Measurements from ENCODE around the gene FGF23.

DNA sequence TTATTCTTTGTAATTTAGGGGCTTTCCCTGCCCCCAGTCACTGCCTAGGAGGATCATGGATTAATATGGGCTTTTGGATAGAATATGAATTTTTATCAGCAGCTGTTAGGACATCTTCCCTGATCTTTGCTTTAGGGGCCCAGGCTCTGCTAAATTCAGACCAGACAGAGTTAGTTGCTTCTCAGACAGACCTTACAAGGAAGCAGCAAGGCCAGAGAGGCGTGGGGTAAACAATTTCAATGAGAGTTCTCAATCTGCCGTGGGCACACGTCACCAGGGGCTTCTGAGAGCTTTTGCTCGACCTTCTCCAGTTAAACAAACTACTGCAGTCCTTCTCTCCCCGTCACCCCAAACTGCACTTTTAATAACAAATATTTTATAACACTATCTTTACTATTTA lies 38.4 kb upstream of the FGF23 start:
- TF ChIP-seq, protein P1, sequence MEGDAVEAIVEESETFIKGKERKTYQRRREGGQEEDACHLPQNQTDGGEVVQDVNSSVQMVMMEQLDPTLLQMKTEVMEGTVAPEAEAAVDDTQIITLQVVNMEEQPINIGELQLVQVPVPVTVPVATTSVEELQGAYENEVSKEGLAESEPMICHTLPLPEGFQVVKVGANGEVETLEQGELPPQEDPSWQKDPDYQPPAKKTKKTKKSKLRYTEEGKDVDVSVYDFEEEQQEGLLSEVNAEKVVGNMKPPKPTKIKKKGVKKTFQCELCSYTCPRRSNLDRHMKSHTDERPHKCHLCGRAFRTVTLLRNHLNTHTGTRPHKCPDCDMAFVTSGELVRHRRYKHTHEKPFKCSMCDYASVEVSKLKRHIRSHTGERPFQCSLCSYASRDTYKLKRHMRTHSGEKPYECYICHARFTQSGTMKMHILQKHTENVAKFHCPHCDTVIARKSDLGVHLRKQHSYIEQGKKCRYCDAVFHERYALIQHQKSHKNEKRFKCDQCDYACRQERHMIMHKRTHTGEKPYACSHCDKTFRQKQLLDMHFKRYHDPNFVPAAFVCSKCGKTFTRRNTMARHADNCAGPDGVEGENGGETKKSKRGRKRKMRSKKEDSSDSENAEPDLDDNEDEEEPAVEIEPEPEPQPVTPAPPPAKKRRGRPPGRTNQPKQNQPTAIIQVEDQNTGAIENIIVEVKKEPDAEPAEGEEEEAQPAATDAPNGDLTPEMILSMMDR (IDR thresholded peaks at IDR 0.05; ENCODE audit: borderline replicate concordance, extremely low read depth, low read length, poor library complexity, severe bottlenecking) = no peak
- no peak for TF ChIP-seq EZH2 (IDR thresholded peaks at IDR 0.05; ENCODE audit: borderline replicate concordance, low read depth, low read length, severe bottlenecking)
